Measurements from ENCODE around the gene MAPK8IP3. TPM values are rescaled to one million over a fixed set of nuclear protein-coding genes. Genes with fewer than 3 reads are reported as not detected.
A peak's percentile ranks its signal among the peaks of the same experiment; 100 is the strongest.

MAPK8IP3 gene
- total RNA-seq, 1 experiment from 2014 or later = 77.4 TPM

DNA sequence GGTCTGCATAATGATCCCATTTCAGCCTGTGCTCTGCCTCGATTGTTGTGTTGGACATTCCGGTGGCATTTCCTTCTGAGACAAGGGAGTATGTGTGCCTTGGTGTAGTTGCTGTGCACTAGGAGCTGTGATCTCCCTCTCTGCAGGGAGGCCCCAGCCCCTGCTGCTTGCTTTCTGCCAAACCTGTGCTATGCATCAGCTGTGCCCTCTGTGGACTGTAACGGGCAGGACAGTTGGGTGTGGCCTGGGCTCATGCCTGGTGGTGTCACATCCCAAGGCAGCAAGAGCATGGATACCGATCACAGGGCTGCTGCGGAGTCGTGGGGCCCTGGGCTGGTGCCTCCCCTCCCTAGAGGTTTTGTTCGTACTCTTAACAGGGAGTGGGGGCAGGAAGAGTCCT lies 31.7 kb upstream of the MAPK8IP3 start:
- H3K9me3 Mint-ChIP-seq (ENCODE audit: unreplicated experiment) = no peaks in the 10 kb centered on the region
- no peaks in the 10 kb centered on the region for H3K27me3 Mint-ChIP-seq (ENCODE audit: insufficient read depth, unreplicated experiment)
- H3K36me3 Mint-ChIP-seq (ENCODE audit: insufficient read depth, unreplicated experiment) = peaks cover 61% of the 10 kb centered on the region
- H3K4me1 Mint-ChIP-seq (ENCODE audit: insufficient read depth, unreplicated experiment) = peaks cover 26% of the 10 kb centered on the region
- BruUV-seq (replicated peaks) = no TSS peak
- H3K27ac Mint-ChIP-seq (ENCODE audit: low read depth, unreplicated experiment) = no peak overlapping the region
- TF ChIP-seq, protein P1, sequence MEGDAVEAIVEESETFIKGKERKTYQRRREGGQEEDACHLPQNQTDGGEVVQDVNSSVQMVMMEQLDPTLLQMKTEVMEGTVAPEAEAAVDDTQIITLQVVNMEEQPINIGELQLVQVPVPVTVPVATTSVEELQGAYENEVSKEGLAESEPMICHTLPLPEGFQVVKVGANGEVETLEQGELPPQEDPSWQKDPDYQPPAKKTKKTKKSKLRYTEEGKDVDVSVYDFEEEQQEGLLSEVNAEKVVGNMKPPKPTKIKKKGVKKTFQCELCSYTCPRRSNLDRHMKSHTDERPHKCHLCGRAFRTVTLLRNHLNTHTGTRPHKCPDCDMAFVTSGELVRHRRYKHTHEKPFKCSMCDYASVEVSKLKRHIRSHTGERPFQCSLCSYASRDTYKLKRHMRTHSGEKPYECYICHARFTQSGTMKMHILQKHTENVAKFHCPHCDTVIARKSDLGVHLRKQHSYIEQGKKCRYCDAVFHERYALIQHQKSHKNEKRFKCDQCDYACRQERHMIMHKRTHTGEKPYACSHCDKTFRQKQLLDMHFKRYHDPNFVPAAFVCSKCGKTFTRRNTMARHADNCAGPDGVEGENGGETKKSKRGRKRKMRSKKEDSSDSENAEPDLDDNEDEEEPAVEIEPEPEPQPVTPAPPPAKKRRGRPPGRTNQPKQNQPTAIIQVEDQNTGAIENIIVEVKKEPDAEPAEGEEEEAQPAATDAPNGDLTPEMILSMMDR (IDR thresholded peaks at IDR 0.05; ENCODE audit: unreplicated experiment) = no peak
- H3K4me3 Mint-ChIP-seq (ENCODE audit: unreplicated experiment) = no peak overlapping the region
- ChIA-PET CTCF (interaction anchor here (0.9 to 1.0 kb wide), 2 partner anchors 27 to 32 kb away, joined by 3 to 5 read pairs; partner anchors contain the start of gene MAPK8IP3), POLR2A (interaction anchor here (1.0 kb wide), 1 partner anchor 54 kb away, joined by 3 read pairs; no protein-coding TSS in a partner anchor)
- intact Hi-C loops (cut with micrococcal nuclease) = no loop called here
- DNase-seq (ENCODE audit: unreplicated experiment) = no peak

DNA sequence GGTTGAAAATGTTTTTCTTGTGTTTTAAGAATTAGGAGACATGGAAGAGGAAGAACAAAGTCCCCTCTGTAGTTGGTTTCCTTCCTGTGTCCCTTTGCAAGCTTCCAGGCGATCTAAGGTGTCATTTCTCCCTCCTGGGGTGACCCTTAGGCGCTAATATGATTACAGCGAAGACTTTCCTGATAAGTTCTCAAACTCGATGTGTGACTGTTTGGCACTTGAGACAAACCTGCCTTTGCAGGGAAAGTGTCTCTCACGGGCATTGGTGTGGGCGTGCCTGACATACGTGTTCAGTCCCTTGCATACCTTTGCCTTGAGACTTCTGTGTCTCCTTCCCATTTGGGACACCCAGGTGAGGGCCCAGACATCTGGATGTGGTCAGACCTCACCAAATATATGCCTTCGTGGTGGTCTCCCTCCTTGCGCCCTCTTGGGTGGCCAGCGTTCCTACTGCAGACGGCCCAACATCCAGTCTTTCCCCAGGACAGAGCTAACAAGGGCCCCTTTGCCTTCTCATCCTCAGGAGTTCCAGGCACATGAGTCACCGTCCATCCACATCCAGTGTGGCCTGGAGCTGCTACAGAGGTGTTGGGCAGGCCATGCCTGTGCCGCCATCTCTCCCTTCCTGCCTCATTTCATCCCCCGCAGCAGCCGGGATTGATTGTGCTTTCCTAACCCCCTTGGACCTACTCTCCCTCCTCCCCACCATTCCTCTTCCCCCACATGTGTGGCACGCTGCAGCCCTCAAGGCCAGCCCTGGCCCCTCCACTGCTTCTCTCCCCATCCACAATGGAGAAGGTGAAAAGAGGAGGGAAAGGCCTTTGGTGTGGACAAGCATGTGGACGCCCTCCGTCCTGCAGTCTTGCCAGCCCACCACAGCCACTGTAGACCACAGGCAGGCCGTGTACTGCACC lies 31.0 kb upstream of the MAPK8IP3 start:
- POLR2A ChIA-PET = interaction anchor here (1.0 to 1.6 kb wide), 3 partner anchors 14 to 54 kb away, joined by 3 to 4 read pairs (median 3); no protein-coding TSS in a partner anchor
- H3K27me3 Mint-ChIP-seq (ENCODE audit: insufficient read depth, unreplicated experiment) = no peaks in the 10 kb centered on the region
- no peaks in the 10 kb centered on the region for H3K9me3 Mint-ChIP-seq (ENCODE audit: unreplicated experiment)
- intact Hi-C loops (cut with micrococcal nuclease) = loop anchor here (5.0 kb wide), 1 partner anchor 63 kb away; the partner anchor contains the start of genes CRAMP1 and IFT140
- TF ChIP-seq, protein P1 (IDR thresholded peaks at IDR 0.05; ENCODE audit: unreplicated experiment) = no peak
- CTCF ChIA-PET = interaction anchor here (0.6 to 1.0 kb wide), 4 partner anchors 27 to 437 kb away, joined by 3 read pairs; no protein-coding TSS in a partner anchor
- H3K27ac Mint-ChIP-seq (ENCODE audit: low read depth, unreplicated experiment) = peak overlapping the region; percentile 65
- DNase-seq (ENCODE audit: unreplicated experiment) = peak; percentile 43
- no peak overlapping the region for H3K4me3 Mint-ChIP-seq (ENCODE audit: unreplicated experiment)
- H3K36me3 Mint-ChIP-seq (ENCODE audit: insufficient read depth, unreplicated experiment) = peaks cover 54% of the 10 kb centered on the region
- BruUV-seq (replicated peaks) = no TSS peak
- H3K4me1 Mint-ChIP-seq (ENCODE audit: insufficient read depth, unreplicated experiment) = peaks cover 26% of the 10 kb centered on the region

DNA sequence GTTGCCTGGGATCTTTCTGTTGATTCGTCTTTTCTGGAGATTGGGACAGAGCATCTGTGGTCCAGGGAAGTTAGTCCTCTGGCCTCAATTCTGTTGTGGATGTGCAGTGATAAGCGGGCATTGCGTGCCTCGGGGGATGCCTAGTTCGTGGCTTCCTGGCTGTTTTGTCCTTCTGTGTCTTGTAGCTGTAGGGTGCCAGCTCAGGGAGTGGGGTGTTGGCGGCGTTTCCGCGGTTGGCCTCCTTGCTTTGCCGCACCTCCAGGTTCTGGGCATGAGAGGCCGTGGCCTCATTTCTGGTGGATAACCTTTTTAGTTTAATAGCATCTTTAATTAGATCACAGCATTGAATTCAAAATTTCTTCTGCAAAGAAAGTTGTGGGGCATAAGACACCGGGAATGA lies 29.3 kb upstream of the MAPK8IP3 start:
- Mint-ChIP-seq H3K4me3 (ENCODE audit: unreplicated experiment) (peak overlapping the region; percentile 19), H3K27me3 (ENCODE audit: insufficient read depth, unreplicated experiment) (no peaks in the 10 kb centered on the region), H3K36me3 (ENCODE audit: insufficient read depth, unreplicated experiment) (peaks cover 54% of the 10 kb centered on the region), H3K4me1 (ENCODE audit: insufficient read depth, unreplicated experiment) (peaks cover 26% of the 10 kb centered on the region), H3K9me3 (ENCODE audit: unreplicated experiment) (no peaks in the 10 kb centered on the region), H3K27ac (ENCODE audit: low read depth, unreplicated experiment) (no peak overlapping the region)
- intact Hi-C loops (cut with micrococcal nuclease) = loop anchor here (5.0 kb wide), 1 partner anchor 64 kb away; the partner anchor contains the start of genes CRAMP1 and IFT140
- ChIA-PET CTCF (interaction anchor here (1.6 to 2.5 kb wide), 2 partner anchors 13 to 29 kb away, joined by 12 to 15 read pairs; partner anchors contain the start of gene MAPK8IP3), POLR2A (interaction anchor here (0.8 to 3.4 kb wide), 6 partner anchors 12 to 95 kb away, joined by 3 to 32 read pairs (median 5); partner anchors contain the start of genes CRAMP1, EME2, IFT140 and MAPK8IP3)
- TF ChIP-seq, protein P1 (IDR thresholded peaks at IDR 0.05; ENCODE audit: unreplicated experiment) = no peak
- no TSS peak for BruUV-seq (replicated peaks)
- no peak for DNase-seq (ENCODE audit: unreplicated experiment)

DNA sequence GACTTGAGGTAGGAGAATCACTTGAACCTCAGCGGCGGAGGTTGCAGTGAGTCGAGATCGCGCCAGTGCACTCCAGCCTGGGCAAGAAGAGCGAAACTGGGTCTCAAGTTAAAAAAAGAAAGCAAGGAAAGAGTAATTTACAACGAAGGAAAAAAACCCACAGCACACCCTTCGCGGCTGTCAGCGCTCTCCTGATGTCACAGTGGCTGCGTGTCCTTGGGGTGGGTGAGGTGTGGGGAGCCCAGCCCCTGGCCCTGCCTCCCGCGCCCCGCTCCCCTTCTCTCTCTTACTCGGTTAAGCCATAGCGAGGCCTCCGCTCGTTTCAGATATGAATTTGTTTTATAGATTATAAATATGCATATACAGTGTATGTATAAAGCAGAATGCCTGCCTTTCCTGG lies 28.7 kb upstream of the MAPK8IP3 start:
- Mint-ChIP-seq H3K36me3 (ENCODE audit: insufficient read depth, unreplicated experiment) (peaks cover 52% of the 10 kb centered on the region), H3K4me1 (ENCODE audit: insufficient read depth, unreplicated experiment) (peaks cover 26% of the 10 kb centered on the region), H3K27me3 (ENCODE audit: insufficient read depth, unreplicated experiment) (no peaks in the 10 kb centered on the region), H3K27ac (ENCODE audit: low read depth, unreplicated experiment) (no peak overlapping the region), H3K9me3 (ENCODE audit: unreplicated experiment) (no peaks in the 10 kb centered on the region), H3K4me3 (ENCODE audit: unreplicated experiment) (peak overlapping the region; percentile 15)
- intact Hi-C loops (cut with micrococcal nuclease) = loop anchor here (5.0 kb wide), 1 partner anchor 65 kb away; the partner anchor contains the start of genes CRAMP1 and IFT140
- no peak for DNase-seq (ENCODE audit: unreplicated experiment)
- ChIA-PET CTCF (interaction anchor here (1.6 to 2.5 kb wide), 3 partner anchors 12 to 47 kb away, joined by 12 to 15 read pairs (median 14); partner anchors contain the start of gene MAPK8IP3), POLR2A (interaction anchor here (0.6 to 3.4 kb wide), 23 partner anchors 13 to 1075 kb away, joined by 3 to 80 read pairs (median 5); partner anchors contain the start of genes CRAMP1, EME2, IFT140 and MAPK8IP3)
- TF ChIP-seq, protein P1 (IDR thresholded peaks at IDR 0.05; ENCODE audit: unreplicated experiment) = no peak
- no TSS peak for BruUV-seq (replicated peaks)

All from MCF 10A (cell line).